AG20443 (cell line): Measurements from ENCODE around the gene HELZ.

Experiments used
- DNase-seq: peaks from one replicate; pipeline ENCODE4 v3.0.0; 2012; ENCODE audit warnings: low spot score, mixed read lengths

Gene HELZ

GRCh38 chr17:67025216-67025792 lies 219.7 kb downstream of the HELZ start:
- DNase-seq = no peak

GRCh38 chr17:67024736-67025135 lies 220.3 kb downstream of the HELZ start:
- DNase-seq = no peak

GRCh38 chr17:67022451-67022810 lies 222.6 kb downstream of the HELZ start:
- no peak for DNase-seq

DNA sequence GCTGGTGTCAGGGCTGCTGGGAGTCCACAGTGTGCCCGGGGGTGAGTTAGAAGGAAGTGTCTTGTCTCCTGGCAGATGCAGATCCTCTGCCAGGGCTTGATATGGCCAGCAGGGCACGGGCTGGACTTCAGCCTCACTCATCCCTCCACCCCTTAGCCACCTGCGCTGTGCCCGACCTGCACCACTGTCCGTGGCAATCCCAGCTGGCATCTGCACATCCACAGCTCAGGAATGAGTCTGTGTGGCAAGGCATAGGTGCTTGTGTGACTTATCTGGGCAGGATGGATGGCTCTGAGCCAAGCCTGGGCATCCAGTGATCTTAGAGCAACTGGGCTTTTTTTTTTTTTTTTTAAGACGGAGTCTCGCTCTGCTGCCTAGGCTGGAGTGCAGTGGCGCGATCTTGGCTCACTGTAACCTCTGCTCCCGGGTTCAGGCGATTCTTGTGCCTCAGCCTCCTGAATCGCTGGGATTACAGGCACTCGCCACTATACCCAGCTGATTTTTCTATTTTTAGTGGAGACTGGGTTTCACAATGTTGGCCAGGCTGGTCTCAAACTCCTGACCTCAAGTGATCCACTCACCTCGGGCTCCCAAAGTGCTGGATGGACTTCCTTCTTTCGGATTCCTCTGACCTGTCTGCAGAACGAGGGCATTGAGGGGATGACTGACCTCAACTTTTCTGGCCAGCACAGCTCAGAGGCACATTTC lies 223.1 kb downstream of the HELZ start:
- no peak for DNase-seq

DNA sequence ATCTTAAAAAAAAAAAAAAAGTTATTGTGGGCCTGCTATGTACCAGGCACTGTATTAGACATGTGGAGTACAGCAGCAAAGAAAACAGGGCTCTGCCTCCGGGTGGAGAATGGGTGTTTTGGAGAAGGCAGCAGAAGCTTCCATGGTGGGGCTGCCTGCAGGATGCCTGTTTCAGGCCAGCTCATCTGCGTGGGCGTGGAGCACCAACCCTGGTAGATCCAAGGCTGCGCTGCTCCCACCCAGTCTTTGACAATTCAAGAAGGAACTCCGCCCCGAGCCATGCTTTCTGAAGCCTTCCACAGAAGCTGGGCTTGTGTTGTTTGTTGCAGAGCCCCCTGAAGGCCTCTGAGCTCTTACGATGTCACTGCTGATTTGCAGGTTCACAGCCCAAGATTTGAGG lies 223.8 kb downstream of the HELZ start:
- DNase-seq = no peak
